ENCODE measurements around the gene AP4M1.
"Not testable (repeated sequence)": the region's sequence is repeated elsewhere in the genome, so short reads cannot be mapped to it uniquely, and the experiment has no call there.

AP4M1 gene

DNA sequence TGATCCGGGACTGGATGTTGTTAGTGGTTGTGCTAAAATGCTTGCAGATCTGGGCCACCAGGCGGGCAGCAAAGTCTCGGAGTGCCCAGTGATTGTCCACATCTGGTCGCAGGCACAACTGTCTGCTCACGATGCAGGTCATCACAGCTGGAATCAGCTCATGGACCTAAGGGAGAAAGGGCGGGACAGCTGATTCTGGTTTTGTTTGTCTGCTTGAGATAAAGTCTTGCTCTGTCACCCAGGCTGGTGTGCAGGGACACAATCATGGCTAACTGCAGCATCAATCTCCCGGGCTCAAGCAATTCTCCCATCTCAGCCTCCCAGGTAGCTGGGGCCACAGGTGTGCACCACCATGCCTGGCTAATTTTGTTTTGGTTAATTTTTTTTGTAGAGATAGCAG lies 9.7 kb downstream of the AP4M1 start:
- DNase-seq, result no peak

DNA sequence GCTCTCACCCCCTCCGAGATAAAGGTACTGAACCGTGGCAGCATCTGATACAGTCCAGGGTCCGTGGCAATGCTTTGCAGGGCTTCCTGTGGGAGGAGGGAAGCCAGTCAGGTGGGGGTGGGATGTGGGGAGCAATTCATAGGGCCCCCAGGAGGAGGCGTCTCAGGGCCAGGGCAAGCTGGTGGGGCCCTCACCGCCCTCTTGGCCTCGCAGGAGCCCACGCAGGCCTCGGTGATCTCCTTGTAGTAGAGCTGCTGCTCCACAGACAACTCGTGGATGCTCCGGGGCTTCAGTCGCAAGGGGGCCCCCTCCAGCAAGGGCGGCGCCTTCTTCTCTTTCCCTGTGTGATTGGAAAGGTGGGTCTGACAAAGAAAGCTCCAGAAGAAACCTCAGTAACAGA lies 10.5 kb downstream of the AP4M1 start:
- no peak for DNase-seq

DNA sequence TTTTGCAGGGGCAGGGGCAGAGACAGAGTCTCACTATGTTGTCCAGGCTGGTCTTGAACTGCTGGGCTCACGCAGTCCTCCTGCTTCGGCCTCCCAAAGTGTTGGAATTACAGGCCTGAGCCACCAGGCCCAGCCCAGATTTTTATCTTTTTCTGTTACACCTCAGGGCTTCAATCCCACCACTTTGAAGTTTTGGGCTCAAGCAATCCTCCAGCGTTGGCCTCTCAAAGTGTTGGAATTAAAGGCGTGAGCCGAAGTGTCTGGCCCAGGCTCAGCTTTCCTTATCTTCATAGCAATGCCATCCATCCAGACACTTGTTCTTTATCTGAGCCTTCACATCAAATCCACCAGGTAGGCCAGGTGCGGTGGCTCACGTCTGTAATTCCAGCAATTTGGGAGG lies 13.6 kb downstream of the AP4M1 start:
- no peak for DNase-seq

DNA sequence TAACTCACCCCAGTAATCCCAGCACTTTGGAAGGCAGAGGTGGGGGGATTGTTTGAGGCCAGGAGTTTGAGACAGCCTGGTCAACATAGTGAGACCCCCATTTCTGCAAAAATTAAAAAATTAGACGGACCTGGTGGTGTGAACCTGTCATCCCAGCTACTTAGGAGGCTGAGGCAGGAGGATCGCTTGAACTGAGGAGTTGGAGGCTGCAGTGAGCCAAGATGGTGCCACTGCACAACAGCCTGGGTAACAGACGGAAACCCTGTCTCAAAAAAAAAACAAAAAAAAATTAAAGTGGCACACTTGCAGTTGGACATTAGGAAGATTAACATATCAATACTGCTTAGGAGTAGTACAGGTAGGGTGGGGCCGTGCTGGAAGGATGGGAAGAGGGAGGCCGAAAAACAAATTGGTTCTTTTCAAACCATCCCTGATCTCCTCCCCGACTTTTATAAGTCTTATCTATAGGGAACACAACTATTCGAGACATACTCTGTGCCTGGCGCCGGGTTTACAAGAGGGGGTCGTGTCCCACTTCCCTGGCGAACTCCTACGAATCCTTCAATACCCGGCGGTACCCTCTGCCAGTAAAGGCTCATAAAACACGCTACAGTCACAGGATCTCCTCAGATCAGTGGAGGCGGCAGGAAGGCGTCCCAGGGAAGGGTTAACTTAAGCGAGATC lies 17.1 kb downstream of the AP4M1 start:
- no peak for DNase-seq

DNA sequence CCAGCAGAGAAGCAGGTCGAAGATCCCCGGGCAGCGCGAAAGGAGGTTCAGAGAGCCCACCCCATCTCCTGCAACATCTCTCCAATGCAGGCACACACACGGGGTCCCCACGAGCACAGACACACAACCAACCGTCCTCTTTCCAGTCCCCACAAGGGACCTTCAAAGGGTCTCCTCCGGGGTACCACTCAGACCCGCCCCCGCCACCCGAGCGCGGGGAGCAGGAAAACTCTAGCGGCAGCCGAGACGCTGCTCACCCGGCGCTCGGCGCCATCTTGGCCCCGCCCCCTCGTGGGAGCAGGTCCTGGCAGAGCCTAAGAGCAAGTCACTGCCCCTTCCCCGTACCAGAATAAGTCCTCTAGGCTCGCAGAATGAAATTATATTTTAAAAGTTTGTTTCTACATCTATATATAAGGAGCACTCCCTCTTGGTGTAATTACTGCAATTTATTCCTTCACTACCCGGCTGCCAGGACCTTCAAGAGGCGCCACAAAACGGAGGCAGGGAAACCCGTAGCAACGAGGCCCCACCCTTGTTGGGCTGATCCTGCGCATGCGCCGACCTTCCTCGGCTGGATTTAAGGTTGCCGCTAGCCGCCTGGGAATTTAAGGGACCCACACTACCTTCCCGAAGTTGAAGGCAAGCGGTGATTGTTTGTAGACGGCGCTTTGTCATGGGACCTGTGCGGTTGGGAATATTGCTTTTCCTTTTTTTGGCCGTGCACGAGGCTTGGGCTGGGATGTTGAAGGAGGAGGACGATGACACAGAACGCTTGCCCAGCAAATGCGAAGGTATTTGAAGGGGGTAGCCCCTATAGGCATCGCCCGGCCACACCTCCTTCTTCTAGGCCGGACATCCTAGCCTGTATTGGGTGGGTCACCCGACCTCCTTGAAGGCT lies 17.9 kb downstream of the AP4M1 start, which contains the start of the genes CNPY4 and TAF6:
Gene CNPY4 (plus strand): TSS at position 563 of the 898 bp plus-strand sequence. CDS start 111 bp downstream, at position 674.
Gene TAF6 (minus strand): TSS at position 287 of the 898 bp plus-strand sequence. CDS start 5,149 bp downstream, outside the sequence.
- DNase-seq, result peak; percentile 90 to 93

DNA sequence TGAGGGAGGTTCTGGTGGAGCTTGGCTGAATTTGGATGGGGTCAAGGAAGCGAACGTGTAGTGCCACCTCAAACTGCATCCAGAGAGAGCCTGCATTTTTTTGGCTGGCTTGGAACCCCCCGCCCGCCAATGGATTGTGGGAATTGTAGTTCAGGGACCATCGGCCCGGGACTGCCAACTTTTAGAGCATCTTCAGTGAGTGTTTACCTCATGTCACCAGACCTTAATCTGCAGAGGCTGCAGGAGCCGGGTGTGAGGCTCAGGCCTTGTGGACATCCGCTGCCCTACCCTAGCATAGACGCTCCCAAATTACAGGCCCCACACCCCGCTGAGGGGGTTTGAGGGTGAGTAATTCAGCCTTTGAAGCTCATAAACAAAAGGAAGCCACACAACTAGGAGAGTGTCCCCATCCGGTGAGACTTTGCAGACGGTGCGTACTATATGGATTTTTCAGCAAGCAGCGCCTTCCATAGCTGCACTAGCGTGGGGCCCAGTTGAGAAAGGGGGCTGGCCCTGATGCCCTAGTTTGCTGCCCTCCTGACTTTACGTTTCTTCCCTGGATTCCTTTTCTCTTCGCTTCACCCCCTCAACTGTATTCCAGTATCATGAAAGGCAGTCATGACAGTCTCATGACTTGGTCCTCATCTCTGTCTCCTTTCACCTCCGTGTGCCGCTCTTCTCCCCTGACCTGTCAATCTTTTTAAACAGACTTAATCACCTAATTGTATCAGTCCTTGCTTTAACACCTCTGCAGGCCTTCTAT lies 18.7 kb downstream of the AP4M1 start:
- DNase-seq, result peak; percentile 41 to 58

DNA sequence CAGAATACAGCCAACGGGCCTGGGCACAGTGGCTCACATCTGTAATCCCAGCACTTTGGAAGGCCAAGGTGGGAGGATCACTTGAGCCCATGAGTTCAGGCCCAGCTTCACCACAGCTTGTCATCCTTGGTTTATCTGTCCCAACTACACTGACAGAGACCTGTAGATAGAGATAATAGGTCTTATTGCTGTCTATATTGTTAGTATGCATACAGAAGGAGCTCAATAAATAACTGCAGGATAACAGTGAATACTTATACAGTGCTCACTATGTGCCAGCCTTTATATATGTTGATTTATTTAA lies 19.2 kb downstream of the AP4M1 start:
- no peak for DNase-seq

DNA sequence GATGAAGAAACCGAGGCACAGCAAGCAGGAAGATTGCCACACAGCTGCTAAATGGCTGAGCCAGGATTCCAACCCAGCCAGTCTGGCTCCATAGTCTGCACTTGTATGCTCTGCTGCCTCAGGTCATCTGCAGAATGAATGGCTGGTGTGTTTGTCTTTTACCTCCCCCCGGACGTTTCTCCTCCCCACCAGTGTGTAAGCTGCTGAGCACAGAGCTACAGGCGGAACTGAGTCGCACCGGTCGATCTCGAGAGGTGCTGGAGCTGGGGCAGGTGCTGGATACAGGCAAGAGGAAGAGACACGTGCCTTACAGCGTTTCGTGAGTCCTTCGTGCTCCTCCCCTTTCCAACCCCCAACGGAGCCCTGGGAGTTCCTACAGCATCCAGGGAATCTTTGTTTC lies 20.6 kb downstream of the AP4M1 start:
- no peak for DNase-seq

DNA sequence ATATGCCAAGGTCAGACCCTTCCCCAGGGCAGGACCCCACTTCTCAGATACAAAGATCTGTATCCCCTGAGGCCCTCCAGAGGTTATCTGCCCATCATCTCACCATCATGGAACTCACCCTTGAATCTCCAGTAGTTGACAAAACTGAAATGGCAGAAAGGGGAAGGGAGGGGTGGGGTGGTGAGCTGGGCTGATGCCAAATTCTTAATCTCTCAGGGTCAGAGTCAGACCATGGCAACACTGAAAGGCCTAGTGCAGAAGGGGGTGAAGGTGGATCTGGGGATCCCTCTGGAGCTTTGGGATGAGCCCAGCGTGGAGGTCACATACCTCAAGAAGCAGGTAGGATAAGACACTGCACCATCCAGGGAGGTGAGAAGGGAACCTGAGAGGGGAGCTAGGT lies 21.1 kb downstream of the AP4M1 start:
- DNase-seq, result no peak

DNA sequence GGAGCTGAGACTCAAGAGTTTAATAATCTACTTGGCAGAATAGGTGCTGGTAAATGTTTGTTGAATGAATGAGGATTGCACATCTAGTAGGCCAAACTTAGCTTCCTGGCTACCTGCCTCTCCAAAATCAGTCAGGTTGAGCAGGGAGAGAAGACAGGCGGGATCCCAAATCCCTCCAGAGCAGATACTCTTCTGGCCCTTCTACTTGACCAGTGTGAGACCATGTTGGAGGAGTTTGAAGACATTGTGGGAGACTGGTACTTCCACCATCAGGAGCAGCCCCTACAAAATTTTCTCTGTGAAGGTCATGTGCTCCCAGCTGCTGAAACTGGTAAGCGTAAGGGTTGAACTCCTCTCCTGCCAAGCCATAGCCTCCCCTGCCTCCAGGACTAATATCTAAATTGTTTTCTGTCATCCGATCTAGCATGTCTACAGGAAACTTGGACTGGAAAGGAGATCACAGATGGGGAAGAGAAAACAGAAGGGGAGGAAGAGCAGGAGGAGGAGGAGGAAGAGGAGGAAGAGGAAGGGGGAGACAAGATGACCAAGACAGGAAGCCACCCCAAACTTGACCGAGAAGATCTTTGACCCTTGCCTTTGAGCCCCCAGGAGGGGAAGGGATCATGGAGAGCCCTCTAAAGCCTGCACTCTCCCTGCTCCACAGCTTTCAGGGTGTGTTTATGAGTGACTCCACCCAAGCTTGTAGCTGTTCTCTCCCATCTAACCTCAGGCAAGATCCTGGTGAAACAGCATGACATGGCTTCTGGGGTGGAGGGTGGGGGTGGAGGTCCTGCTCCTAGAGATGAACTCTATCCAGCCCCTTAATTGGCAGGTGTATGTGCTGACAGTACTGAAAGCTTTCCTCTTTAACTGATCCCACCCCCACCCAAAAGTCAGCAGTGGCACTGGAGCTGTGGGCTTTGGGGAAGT lies 23.1 kb downstream of the AP4M1 start:
- DNase-seq, result no peak

DNA sequence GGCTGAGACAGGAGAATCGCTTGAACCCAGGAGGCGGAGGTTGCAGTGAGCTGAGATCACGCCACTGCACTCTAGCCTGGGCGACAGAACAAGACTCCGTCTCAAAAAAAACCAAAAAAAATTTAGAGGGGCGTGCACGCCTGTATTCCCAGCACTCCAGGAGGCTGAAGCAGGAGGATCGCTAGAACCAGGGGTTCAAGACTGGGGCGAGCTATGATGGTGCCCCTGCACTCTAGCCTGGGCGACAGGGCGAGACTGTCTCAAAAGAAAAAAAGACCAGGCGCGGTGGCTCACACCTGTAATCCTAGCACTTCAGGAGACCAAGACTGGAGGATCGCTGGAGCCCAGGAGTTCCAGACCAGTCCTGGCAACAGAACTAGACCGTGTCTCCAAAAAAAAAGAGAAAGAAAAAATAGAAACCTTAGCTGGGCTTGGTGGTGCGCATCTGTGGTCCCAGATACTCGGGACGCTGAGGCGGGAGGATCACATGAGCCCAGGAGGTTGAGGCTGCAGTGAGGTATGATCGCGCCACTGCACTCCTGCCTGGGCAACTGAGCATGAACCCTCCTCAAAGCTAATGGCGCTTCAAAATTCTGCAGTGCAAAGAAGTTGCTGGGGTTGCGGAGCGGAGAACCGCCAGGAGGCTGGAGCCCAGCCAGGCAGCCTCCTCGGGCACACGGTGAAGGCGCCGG lies 24.9 kb downstream of the AP4M1 start:
- DNase-seq, result peak in 1 of 2 experiments; percentile 41

DNA sequence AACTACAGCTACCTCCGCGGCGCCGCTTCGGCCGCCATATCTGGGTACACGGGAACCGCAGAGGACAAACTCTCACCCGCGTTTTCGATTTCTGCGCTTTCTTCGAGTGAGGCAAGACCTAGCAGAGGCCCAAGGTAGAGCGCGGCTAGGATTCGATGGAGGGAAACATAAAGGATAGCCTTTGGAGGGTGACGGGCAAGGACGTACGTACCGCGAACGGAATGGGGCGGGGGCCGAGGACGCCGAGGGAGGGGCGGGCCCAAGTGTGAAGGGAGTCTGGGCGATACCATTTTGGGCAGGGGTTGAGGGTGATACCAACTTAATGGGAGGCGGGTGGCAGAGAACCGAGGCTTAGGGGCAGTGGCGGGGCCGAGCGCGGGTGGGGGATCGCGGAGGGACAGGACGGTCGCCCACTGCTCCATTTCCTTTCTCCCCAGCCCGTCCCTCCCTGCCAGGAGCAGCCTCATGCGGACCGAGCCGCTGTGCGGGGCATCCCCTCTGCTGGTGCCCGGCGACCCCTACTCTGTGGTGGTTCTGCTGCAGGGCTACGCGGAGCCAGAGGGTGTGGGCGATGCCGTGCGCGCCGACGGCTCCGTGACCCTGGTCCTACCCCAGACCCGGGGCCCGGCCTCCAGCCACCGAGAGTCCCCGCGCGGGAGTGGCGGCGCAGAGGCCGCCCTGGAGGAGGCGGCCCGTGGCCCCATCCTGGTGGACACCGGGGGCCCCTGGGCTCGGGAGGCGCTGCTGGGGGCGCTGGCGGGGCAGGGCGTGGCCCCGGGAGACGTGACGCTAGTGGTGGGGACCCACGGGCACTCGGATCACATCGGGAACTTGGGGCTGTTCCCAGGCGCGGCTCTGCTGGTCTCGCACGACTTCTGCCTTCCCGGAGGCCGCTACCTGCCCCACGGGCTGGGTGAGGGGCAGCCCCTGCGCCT lies 25.8 kb downstream of the AP4M1 start, which contains the start of gene MBLAC1:
Gene MBLAC1 (plus strand): TSS at position 37 of the 935 bp plus-strand sequence. CDS start 429 bp downstream, at position 466.
- DNase-seq, result peak; percentile 77 to 88

DNA sequence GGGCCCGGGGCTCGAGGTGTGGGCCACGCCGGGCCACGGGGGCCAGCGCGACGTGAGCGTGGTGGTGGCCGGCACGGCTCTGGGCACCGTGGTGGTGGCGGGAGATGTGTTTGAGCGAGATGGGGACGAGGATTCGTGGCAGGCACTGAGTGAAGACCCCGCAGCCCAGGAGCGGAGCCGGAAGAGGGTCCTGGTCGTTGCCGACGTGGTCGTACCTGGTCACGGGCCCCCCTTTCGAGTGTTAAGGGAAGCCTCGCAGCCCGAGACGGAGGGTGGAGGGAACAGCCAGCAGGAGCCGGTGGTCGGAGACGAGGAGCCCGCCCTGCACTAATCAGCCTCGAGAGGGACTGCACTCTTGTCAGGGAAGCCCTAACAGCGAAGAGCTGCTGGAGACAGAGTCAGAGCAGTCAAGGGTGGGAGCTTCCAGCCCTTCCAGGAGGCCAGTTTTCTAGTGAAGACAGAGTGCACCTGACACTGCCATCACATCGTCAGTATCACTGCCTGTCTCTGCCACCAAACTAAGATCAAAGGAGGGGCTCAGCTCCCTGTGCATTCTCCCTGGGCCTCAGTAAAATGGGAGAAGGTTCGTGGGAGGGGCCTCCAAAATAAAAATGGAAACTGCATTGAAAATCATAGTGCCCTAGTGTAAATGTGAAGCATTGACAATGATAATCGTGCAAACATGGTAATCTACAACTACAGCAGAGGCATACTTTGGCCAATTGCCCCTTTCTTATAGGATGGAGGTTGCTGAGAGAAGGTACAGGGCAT lies 26.6 kb downstream of the AP4M1 start:
- DNase-seq, result peak in 1 of 2 experiments; percentile 48

DNA sequence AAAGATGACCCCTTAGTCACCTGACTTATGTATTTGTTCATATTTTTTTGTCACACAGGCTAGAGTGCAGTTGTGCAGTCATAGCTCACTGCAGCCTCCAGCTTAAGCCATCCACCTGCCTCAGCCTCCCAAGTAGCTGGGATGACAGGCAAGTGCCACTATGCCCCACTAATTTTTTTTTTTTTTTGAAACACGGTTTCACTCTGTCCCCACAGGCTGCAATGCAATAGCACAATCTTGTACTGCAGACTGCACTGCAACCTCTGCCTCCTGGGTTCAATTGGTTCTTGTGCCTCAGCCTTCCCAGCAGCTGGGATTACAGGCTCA lies 27.2 kb downstream of the AP4M1 start:
- no peak for DNase-seq

DNA sequence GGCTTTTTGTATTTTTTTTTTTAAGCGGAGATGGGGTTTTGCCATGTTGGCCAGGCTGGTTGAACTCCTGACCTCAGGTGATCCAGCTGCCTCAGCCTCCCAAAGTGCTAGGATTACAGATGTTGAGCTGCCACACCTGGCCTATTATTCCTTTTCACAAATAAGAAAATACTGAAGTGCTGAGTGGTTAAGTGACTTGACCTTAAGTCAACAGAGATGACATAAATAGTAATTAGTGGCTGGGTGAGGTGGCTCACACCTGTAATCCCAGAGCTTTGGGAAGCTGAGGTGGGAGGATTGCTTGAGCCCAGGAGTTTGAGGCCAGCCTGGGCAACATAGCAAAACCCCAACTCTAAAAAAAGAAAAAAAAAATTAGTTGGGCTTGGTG lies 28.8 kb downstream of the AP4M1 start:
- DNase-seq, result not testable (repeated sequence)

DNA sequence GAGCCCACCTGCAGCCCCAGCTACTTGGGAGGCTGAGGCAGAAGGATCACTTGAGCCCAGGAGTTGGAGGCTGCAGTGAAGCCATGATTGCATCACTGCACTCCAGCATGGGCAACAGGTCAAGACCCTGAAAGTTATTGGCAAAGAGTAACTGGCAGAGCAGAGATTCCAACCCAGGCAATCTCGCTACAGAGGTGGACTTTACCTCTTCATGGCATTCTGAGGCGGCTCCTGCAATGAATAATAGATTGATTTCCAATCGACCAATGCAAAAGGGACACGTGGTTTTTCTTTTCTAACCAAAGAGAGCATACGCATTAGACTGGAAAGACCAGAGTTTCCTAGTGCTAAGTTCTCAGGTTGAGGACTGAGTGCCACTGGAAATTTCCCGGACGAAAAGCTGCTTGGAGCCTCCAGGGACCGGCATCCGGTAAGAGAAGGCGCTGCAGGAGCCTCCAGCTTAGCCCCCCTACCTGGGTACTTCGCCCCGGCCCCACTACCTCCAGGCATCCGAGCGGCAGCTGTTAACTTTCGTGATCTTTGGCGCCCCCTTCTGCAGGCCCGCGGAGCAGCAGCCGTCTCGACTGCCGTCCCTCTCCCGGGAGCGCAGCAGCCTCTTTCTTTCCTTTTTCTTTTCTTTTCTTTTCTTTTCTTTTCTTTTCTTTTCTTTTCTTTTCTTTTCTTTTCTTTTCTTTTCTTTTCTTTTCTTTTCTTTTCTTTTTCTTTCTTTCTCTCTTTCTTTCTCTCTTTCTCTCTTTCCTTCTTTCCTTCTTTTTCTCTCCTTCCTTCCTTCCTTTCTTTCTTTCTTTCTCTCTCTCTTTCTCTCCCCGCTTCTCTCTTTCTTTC lies 29.4 kb downstream of the AP4M1 start:
- DNase-seq, result peak in 1 of 2 experiments; percentile 62

DNA sequence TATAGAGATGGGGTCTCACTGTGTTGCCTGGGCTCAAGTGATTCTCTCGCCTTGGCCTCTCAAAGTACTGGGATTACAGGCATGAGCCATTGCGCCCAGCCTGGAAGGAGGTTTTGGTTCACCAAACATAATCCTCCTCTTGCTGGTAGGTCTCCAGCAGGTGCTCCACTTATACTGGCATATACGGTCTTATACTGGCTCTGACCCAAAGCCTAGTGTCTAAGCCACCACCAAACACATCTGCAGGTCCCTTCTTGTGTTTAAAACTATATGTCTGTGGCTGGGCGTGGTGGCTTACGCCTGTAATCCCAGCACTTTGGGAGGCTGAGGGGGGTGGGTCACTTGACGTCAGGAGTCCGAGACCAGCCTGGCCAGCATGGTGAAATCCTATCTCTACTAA lies 30.7 kb downstream of the AP4M1 start:
- peak; percentile 31 to 52 for DNase-seq

DNA sequence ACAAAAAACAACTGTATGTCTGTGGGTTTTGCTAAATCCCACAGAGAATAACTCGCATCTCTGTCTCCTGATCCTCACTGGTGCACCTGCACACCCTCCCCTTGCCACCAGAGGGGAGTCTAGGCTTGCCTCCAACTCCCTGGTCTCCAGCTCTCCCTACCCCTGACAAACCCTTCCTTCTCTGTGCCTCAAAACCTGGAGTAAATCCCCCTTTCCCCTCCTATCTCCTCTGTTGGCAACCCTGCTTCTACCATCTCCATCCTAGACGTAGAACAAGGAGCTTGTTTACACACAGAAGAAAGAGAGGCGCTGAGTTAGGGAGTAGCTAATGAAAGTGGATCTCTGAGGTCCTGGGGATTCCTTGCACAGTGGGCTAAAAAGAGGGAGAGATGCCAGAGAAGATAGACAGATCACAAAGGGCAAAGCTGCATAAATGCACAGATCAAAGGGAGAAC lies 31.3 kb downstream of the AP4M1 start:
- DNase-seq, result peak; percentile 42 to 70

All from NCI-H524 (cell line).